ENCODE measurements around the gene GPR179. TPM values are rescaled to one million over a fixed set of nuclear protein-coding genes. Genes with fewer than 3 reads are reported as not detected.

The GPR179 gene
- total RNA-seq, 1 experiment from 2014 or later: not detected

GRCh38 chr17:38322156-38322779 is 21.5 kb downstream of the GPR179 start:
- no peak overlapping the region for H3K23ac ChIP-seq (ENCODE audit: insufficient read length, low read depth, low read length)
- no peak overlapping the region for H4K91ac ChIP-seq (ENCODE audit: insufficient read length, low read depth, low read length)
- no peak overlapping the region for H3T11ph ChIP-seq (ENCODE audit: low read length)
- no peak overlapping the region for H3K4ac ChIP-seq (ENCODE audit: low read depth, low read length)
- H3K4me3 Mint-ChIP-seq: no peak overlapping the region
- no peak overlapping the region for H2BK15ac ChIP-seq (ENCODE audit: low read depth, low read length)
- no peaks in the 10 kb centered on the region for H4K20me1 ChIP-seq (ENCODE audit: control insufficient read depth, insufficient read depth, insufficient read length)
- H3K27me3 ChIP-seq (ENCODE audit: insufficient read depth, low read length): no peaks in the 10 kb centered on the region
- no peak overlapping the region for H2AK5ac ChIP-seq (ENCODE audit: insufficient read length, low read length)
- no peak overlapping the region for H2BK12ac ChIP-seq (ENCODE audit: insufficient read length, low read depth, low read length)
- H3K36me3 Mint-ChIP-seq (ENCODE audit: insufficient read depth in 1 of 3, low read depth in 3 of 3): peaks cover 20 to 52% (median 35%) of the 10 kb centered on the region in 3 experiments; a peak in 6 of 7 replicates
- H3K79me1 ChIP-seq (ENCODE audit: insufficient read depth, low read depth, low read length, poor library complexity, severe bottlenecking): no peaks in the 10 kb centered on the region
- H2BK20ac ChIP-seq (ENCODE audit: low read depth, low read length, poor library complexity, severe bottlenecking): no peak overlapping the region
- H3K27me3 Mint-ChIP-seq (ENCODE audit: low read depth): no peaks in the 10 kb centered on the region
- no peak overlapping the region for H3K27ac ChIP-seq (ENCODE audit: insufficient read length, low read depth, low read length)
- no peaks in the 10 kb centered on the region for H3K23me2 ChIP-seq (ENCODE audit: insufficient read length, low read depth, low read length, poor library complexity, severe bottlenecking)
- H3K14ac ChIP-seq (ENCODE audit: insufficient read depth, low read length): no peak overlapping the region
- H2AFZ ChIP-seq (ENCODE audit: low read length): no peak overlapping the region
- H3K18ac ChIP-seq (ENCODE audit: insufficient read length, low read depth, low read length): no peak overlapping the region
- DNase-seq: peak; percentile 74
- no peak overlapping the region for H3K9ac ChIP-seq (ENCODE audit: extremely low read depth, insufficient read length, low read length)
- WGBS (ENCODE audit: extremely low coverage, insufficient read length, low lambda C conversion rate): no CpG with 5 or more reads among the region's 8 CpGs
- no peak overlapping the region for H2BK120ac ChIP-seq (ENCODE audit: low read depth, low read length, poor library complexity, severe bottlenecking)
- H3K56ac ChIP-seq (ENCODE audit: insufficient read length, low read depth, low read length): no peak overlapping the region
- no peak overlapping the region for H3K4me2 ChIP-seq (ENCODE audit: insufficient read depth, insufficient read length, low read length)
- H3K79me2 ChIP-seq (ENCODE audit: insufficient read depth, low read length): no peaks in the 10 kb centered on the region
- H4K8ac ChIP-seq (replicated peaks; ENCODE audit: insufficient read length, low read depth, low read length): no peak overlapping the region
- TF ChIP-seq, protein P1, sequence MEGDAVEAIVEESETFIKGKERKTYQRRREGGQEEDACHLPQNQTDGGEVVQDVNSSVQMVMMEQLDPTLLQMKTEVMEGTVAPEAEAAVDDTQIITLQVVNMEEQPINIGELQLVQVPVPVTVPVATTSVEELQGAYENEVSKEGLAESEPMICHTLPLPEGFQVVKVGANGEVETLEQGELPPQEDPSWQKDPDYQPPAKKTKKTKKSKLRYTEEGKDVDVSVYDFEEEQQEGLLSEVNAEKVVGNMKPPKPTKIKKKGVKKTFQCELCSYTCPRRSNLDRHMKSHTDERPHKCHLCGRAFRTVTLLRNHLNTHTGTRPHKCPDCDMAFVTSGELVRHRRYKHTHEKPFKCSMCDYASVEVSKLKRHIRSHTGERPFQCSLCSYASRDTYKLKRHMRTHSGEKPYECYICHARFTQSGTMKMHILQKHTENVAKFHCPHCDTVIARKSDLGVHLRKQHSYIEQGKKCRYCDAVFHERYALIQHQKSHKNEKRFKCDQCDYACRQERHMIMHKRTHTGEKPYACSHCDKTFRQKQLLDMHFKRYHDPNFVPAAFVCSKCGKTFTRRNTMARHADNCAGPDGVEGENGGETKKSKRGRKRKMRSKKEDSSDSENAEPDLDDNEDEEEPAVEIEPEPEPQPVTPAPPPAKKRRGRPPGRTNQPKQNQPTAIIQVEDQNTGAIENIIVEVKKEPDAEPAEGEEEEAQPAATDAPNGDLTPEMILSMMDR (conservative IDR thresholded peaks at IDR 0.05): peak; percentile 82
- no peak overlapping the region for H3K27ac Mint-ChIP-seq
- H3K4me1 ChIP-seq (ENCODE audit: insufficient read depth, low read length): peaks cover 3% of the 10 kb centered on the region; the same call in 1 of the 2 replicates
- H3K9me3 ChIP-seq (ENCODE audit: control insufficient read depth, low read depth, low read length): no peaks in the 10 kb centered on the region
- H2BK5ac ChIP-seq (ENCODE audit: insufficient read length, low read length): no peak overlapping the region
- no peak overlapping the region for H4K5ac ChIP-seq (ENCODE audit: insufficient read length, low read depth, low read length)
- peaks cover 19 to 25% of the 10 kb centered on the region in 2 experiments for H3K4me1 Mint-ChIP-seq
- no peaks in the 10 kb centered on the region for H3K9me3 Mint-ChIP-seq
